HG03066 (cell line): ENCODE data around the gene INF2.

Experiments
- ATAC-seq: cut with Tn5 transposase; IDR thresholded peaks from one replicate; pipeline ENCODE4 v1.9.1; 2021; ENCODE audit warnings: low read depth; ENCODE audit not compliant: unreplicated experiment

Gene INF2

GRCh38 chr14:104700225-104700651, 10.8 kb downstream of the INF2 start:
- no peak for ATAC-seq

GRCh38 chr14:104700747-104701217, 11.4 kb downstream of the INF2 start:
- ATAC-seq = no peak

GRCh38 chr14:104701383-104702076, 12.1 kb downstream of the INF2 start:
- ATAC-seq = no peak

- ATAC-seq = no peak
Measured at GRCh38 chr14:104702106-104702505, 12.7 kb downstream of the INF2 start.

GRCh38 chr14:104702673-104703072, 13.3 kb downstream of the INF2 start:
- ATAC-seq = no peak

GRCh38 chr14:104703269-104703668, 13.9 kb downstream of the INF2 start:
- no peak for ATAC-seq

- ATAC-seq = no peak
Measured at GRCh38 chr14:104704252-104704651, 14.8 kb downstream of the INF2 start.

GRCh38 chr14:104705340-104706047, 16.1 kb downstream of the INF2 start:
- no peak for ATAC-seq

GRCh38 chr14:104706733-104707607, 17.6 kb downstream of the INF2 start:
- ATAC-seq = no peak

GRCh38 chr14:104707608-104708595, 18.5 kb downstream of the INF2 start:
- ATAC-seq = no peak

- ATAC-seq = no peak
Measured at GRCh38 chr14:104708606-104709268, 19.3 kb downstream of the INF2 start.

- no peak for ATAC-seq
Measured at GRCh38 chr14:104709387-104710039, 20.1 kb downstream of the INF2 start.

- no peak for ATAC-seq
Measured at GRCh38 chr14:104710071-104710735, 20.8 kb downstream of the INF2 start.

- no peak for ATAC-seq
Measured at GRCh38 chr14:104712881-104713734, 23.7 kb downstream of the INF2 start.

- no peak for ATAC-seq
Measured at GRCh38 chr14:104714066-104714465, 24.6 kb downstream of the INF2 start.

GRCh38 chr14:104714681-104715080, 25.3 kb downstream of the INF2 start:
- no peak for ATAC-seq

GRCh38 chr14:104715416-104715815, 26.0 kb downstream of the INF2 start:
- no peak for ATAC-seq
